ENCODE data around the gene SPATA31D4.
"Not testable (repeated sequence)": the region's sequence is repeated elsewhere in the genome, so short reads cannot be mapped to it uniquely, and the experiment has no call there.

Gene SPATA31D4
- 0 reads per million in 3 donors for total RNA-seq

- H3K27me3 ChIP-seq (replicated peaks; ENCODE audit: control insufficient read depth, insufficient read depth, low read length, poor library complexity, severe bottlenecking); H3K4me1 ChIP-seq (ENCODE audit: control insufficient read depth, insufficient read depth, low read length, poor library complexity, severe bottlenecking); H3K4me3 ChIP-seq (ENCODE audit: insufficient read depth, low read depth, low read length, poor library complexity, severe bottlenecking); H3K9me3 ChIP-seq (ENCODE audit: control insufficient read depth, low read length); H3K36me3 ChIP-seq (ENCODE audit: control insufficient read depth, insufficient read depth, low read length); DNase-seq; H3K27ac ChIP-seq (ENCODE audit: insufficient read depth, low read length, poor library complexity, severe bottlenecking): not testable (repeated sequence)
Measured at GRCh38 chr9:81928305-81928704, at the start of gene SPATA31D4. TSS of gene SPATA31D4 (plus strand) at chr9:81928428. CDS start at chr9:81928514, 86 bp downstream.

GRCh38 chr9:81878530-81878929, 49.7 kb upstream of the SPATA31D4 start:
- Histone ChIP-seq H3K4me1 (ENCODE audit: control insufficient read depth, insufficient read depth, low read length, poor library complexity, severe bottlenecking) (no peaks in the 10 kb centered on the region), H3K4me3 (ENCODE audit: insufficient read depth, low read depth, low read length, poor library complexity, severe bottlenecking) (no peak overlapping the region), H3K27ac (ENCODE audit: insufficient read depth, low read length, poor library complexity, severe bottlenecking) (no peak overlapping the region), H3K27me3 (replicated peaks; ENCODE audit: control insufficient read depth, insufficient read depth, low read length, poor library complexity, severe bottlenecking) (no peaks in the 10 kb centered on the region), H3K36me3 (ENCODE audit: control insufficient read depth, insufficient read depth, low read length) (no peaks in the 10 kb centered on the region), H3K9me3 (ENCODE audit: control insufficient read depth, low read length) (no peaks in the 10 kb centered on the region)
- DNase-seq, result no peak

- DNase-seq, result no peak
- no peak overlapping the region for H3K27ac ChIP-seq (ENCODE audit: insufficient read depth, low read length, poor library complexity, severe bottlenecking)
- H3K4me1 ChIP-seq (ENCODE audit: control insufficient read depth, insufficient read depth, low read length, poor library complexity, severe bottlenecking), result no peaks in the 10 kb centered on the region
- H3K4me3 ChIP-seq (ENCODE audit: insufficient read depth, low read depth, low read length, poor library complexity, severe bottlenecking), result no peak overlapping the region
- no peaks in the 10 kb centered on the region for H3K36me3 ChIP-seq (ENCODE audit: control insufficient read depth, insufficient read depth, low read length)
- H3K27me3 ChIP-seq (replicated peaks; ENCODE audit: control insufficient read depth, insufficient read depth, low read length, poor library complexity, severe bottlenecking), result no peaks in the 10 kb centered on the region
- no peaks in the 10 kb centered on the region for H3K9me3 ChIP-seq (ENCODE audit: control insufficient read depth, low read length)
Measured at GRCh38 chr9:81879501-81879916, 48.7 kb upstream of the SPATA31D4 start.

GRCh38 chr9:81885602-81886001, 42.6 kb upstream of the SPATA31D4 start:
- Histone ChIP-seq H3K27me3 (replicated peaks; ENCODE audit: control insufficient read depth, insufficient read depth, low read length, poor library complexity, severe bottlenecking) (no peaks in the 10 kb centered on the region), H3K36me3 (ENCODE audit: control insufficient read depth, insufficient read depth, low read length) (no peaks in the 10 kb centered on the region), H3K9me3 (ENCODE audit: control insufficient read depth, low read length) (no peaks in the 10 kb centered on the region), H3K4me1 (ENCODE audit: control insufficient read depth, insufficient read depth, low read length, poor library complexity, severe bottlenecking) (no peaks in the 10 kb centered on the region), H3K4me3 (ENCODE audit: insufficient read depth, low read depth, low read length, poor library complexity, severe bottlenecking) (no peak overlapping the region), H3K27ac (ENCODE audit: insufficient read depth, low read length, poor library complexity, severe bottlenecking) (no peak overlapping the region)
- no peak for DNase-seq

- no peak overlapping the region for H3K4me3 ChIP-seq (ENCODE audit: insufficient read depth, low read depth, low read length, poor library complexity, severe bottlenecking)
- H3K27ac ChIP-seq (ENCODE audit: insufficient read depth, low read length, poor library complexity, severe bottlenecking), result no peak overlapping the region
- no peaks in the 10 kb centered on the region for H3K4me1 ChIP-seq (ENCODE audit: control insufficient read depth, insufficient read depth, low read length, poor library complexity, severe bottlenecking)
- H3K27me3 ChIP-seq (replicated peaks; ENCODE audit: control insufficient read depth, insufficient read depth, low read length, poor library complexity, severe bottlenecking), result no peaks in the 10 kb centered on the region
- H3K9me3 ChIP-seq (ENCODE audit: control insufficient read depth, low read length), result no peaks in the 10 kb centered on the region
- H3K36me3 ChIP-seq (ENCODE audit: control insufficient read depth, insufficient read depth, low read length), result no peaks in the 10 kb centered on the region
- no peak for DNase-seq
Measured at GRCh38 chr9:81886665-81887064, 41.6 kb upstream of the SPATA31D4 start.

- H3K36me3 ChIP-seq (ENCODE audit: control insufficient read depth, insufficient read depth, low read length), result no peaks in the 10 kb centered on the region
- no peaks in the 10 kb centered on the region for H3K4me1 ChIP-seq (ENCODE audit: control insufficient read depth, insufficient read depth, low read length, poor library complexity, severe bottlenecking)
- no peak for DNase-seq
- no peak overlapping the region for H3K4me3 ChIP-seq (ENCODE audit: insufficient read depth, low read depth, low read length, poor library complexity, severe bottlenecking)
- no peaks in the 10 kb centered on the region for H3K27me3 ChIP-seq (replicated peaks; ENCODE audit: control insufficient read depth, insufficient read depth, low read length, poor library complexity, severe bottlenecking)
- H3K9me3 ChIP-seq (ENCODE audit: control insufficient read depth, low read length), result no peaks in the 10 kb centered on the region
- H3K27ac ChIP-seq (ENCODE audit: insufficient read depth, low read length, poor library complexity, severe bottlenecking), result no peak overlapping the region
Measured at GRCh38 chr9:81890104-81890503, 38.1 kb upstream of the SPATA31D4 start.

- Histone ChIP-seq H3K27ac (ENCODE audit: insufficient read depth, low read length, poor library complexity, severe bottlenecking) (no peak overlapping the region), H3K27me3 (replicated peaks; ENCODE audit: control insufficient read depth, insufficient read depth, low read length, poor library complexity, severe bottlenecking) (no peaks in the 10 kb centered on the region), H3K4me1 (ENCODE audit: control insufficient read depth, insufficient read depth, low read length, poor library complexity, severe bottlenecking) (no peaks in the 10 kb centered on the region), H3K9me3 (ENCODE audit: control insufficient read depth, low read length) (no peaks in the 10 kb centered on the region), H3K4me3 (ENCODE audit: insufficient read depth, low read depth, low read length, poor library complexity, severe bottlenecking) (no peak overlapping the region), H3K36me3 (ENCODE audit: control insufficient read depth, insufficient read depth, low read length) (no peaks in the 10 kb centered on the region)
- no peak for DNase-seq
Measured at GRCh38 chr9:81892440-81892839, 35.8 kb upstream of the SPATA31D4 start.

- Histone ChIP-seq H3K36me3 (ENCODE audit: control insufficient read depth, insufficient read depth, low read length) (no peaks in the 10 kb centered on the region), H3K27me3 (replicated peaks; ENCODE audit: control insufficient read depth, insufficient read depth, low read length, poor library complexity, severe bottlenecking) (no peaks in the 10 kb centered on the region), H3K4me3 (ENCODE audit: insufficient read depth, low read depth, low read length, poor library complexity, severe bottlenecking) (no peak overlapping the region), H3K27ac (ENCODE audit: insufficient read depth, low read length, poor library complexity, severe bottlenecking) (no peak overlapping the region), H3K9me3 (ENCODE audit: control insufficient read depth, low read length) (no peaks in the 10 kb centered on the region), H3K4me1 (ENCODE audit: control insufficient read depth, insufficient read depth, low read length, poor library complexity, severe bottlenecking) (no peaks in the 10 kb centered on the region)
- DNase-seq, result no peak
Measured at GRCh38 chr9:81893929-81894328, 34.3 kb upstream of the SPATA31D4 start.

GRCh38 chr9:81894891-81895290, 33.3 kb upstream of the SPATA31D4 start:
- Histone ChIP-seq H3K27me3 (replicated peaks; ENCODE audit: control insufficient read depth, insufficient read depth, low read length, poor library complexity, severe bottlenecking) (no peaks in the 10 kb centered on the region), H3K4me3 (ENCODE audit: insufficient read depth, low read depth, low read length, poor library complexity, severe bottlenecking) (no peak overlapping the region), H3K27ac (ENCODE audit: insufficient read depth, low read length, poor library complexity, severe bottlenecking) (no peak overlapping the region), H3K36me3 (ENCODE audit: control insufficient read depth, insufficient read depth, low read length) (no peaks in the 10 kb centered on the region), H3K9me3 (ENCODE audit: control insufficient read depth, low read length) (no peaks in the 10 kb centered on the region), H3K4me1 (ENCODE audit: control insufficient read depth, insufficient read depth, low read length, poor library complexity, severe bottlenecking) (no peaks in the 10 kb centered on the region)
- no peak for DNase-seq

- DNase-seq, result no peak
- no peaks in the 10 kb centered on the region for H3K36me3 ChIP-seq (ENCODE audit: control insufficient read depth, insufficient read depth, low read length)
- no peak overlapping the region for H3K27ac ChIP-seq (ENCODE audit: insufficient read depth, low read length, poor library complexity, severe bottlenecking)
- H3K9me3 ChIP-seq (ENCODE audit: control insufficient read depth, low read length), result no peaks in the 10 kb centered on the region
- no peak overlapping the region for H3K4me3 ChIP-seq (ENCODE audit: insufficient read depth, low read depth, low read length, poor library complexity, severe bottlenecking)
- no peaks in the 10 kb centered on the region for H3K4me1 ChIP-seq (ENCODE audit: control insufficient read depth, insufficient read depth, low read length, poor library complexity, severe bottlenecking)
- H3K27me3 ChIP-seq (replicated peaks; ENCODE audit: control insufficient read depth, insufficient read depth, low read length, poor library complexity, severe bottlenecking), result no peaks in the 10 kb centered on the region
Measured at GRCh38 chr9:81896070-81896469, 32.2 kb upstream of the SPATA31D4 start.

- no peaks in the 10 kb centered on the region for H3K4me1 ChIP-seq (ENCODE audit: control insufficient read depth, insufficient read depth, low read length, poor library complexity, severe bottlenecking)
- H3K9me3 ChIP-seq (ENCODE audit: control insufficient read depth, low read length), result no peaks in the 10 kb centered on the region
- H3K27ac ChIP-seq (ENCODE audit: insufficient read depth, low read length, poor library complexity, severe bottlenecking), result no peak overlapping the region
- no peak for DNase-seq
- H3K36me3 ChIP-seq (ENCODE audit: control insufficient read depth, insufficient read depth, low read length), result no peaks in the 10 kb centered on the region
- H3K27me3 ChIP-seq (replicated peaks; ENCODE audit: control insufficient read depth, insufficient read depth, low read length, poor library complexity, severe bottlenecking), result no peaks in the 10 kb centered on the region
- H3K4me3 ChIP-seq (ENCODE audit: insufficient read depth, low read depth, low read length, poor library complexity, severe bottlenecking), result no peak overlapping the region
Measured at GRCh38 chr9:81898851-81899250, 29.4 kb upstream of the SPATA31D4 start.
